ENCODE results near the gene NKIRAS2.

The NKIRAS2 gene

GRCh38 chr17:42019509-42020404, at the start of gene NKIRAS2:
Gene NKIRAS2, plus strand, starts transcription at chr17:42020090. Its CDS starts 1,488 bp downstream, at chr17:42021578.
- DNase-seq (ENCODE audit: low spot score): peak; percentile 92

- no peak for DNase-seq (ENCODE audit: low spot score)
Measured at GRCh38 chr17:41970901-41971331, 49.0 kb upstream of the NKIRAS2 start.

GRCh38 chr17:41971721-41972523, 48.0 kb upstream of the NKIRAS2 start:
- DNase-seq (ENCODE audit: low spot score): no peak

- DNase-seq (ENCODE audit: low spot score): no peak
Measured at GRCh38 chr17:41972571-41973407, 47.1 kb upstream of the NKIRAS2 start.

- DNase-seq (ENCODE audit: low spot score): no peak
Measured at GRCh38 chr17:41973408-41973811, 46.5 kb upstream of the NKIRAS2 start.

- DNase-seq (ENCODE audit: low spot score): no peak
Measured at GRCh38 chr17:41974031-41974430, 45.9 kb upstream of the NKIRAS2 start.

GRCh38 chr17:41974658-41975057, 45.2 kb upstream of the NKIRAS2 start:
- no peak for DNase-seq (ENCODE audit: low spot score)

GRCh38 chr17:41975099-41976083, 44.5 kb upstream of the NKIRAS2 start:
- DNase-seq (ENCODE audit: low spot score): no peak

- DNase-seq (ENCODE audit: low spot score): no peak
Measured at GRCh38 chr17:41976142-41976768, 43.6 kb upstream of the NKIRAS2 start.

- no peak for DNase-seq (ENCODE audit: low spot score)
Measured at GRCh38 chr17:41977991-41978390, 41.9 kb upstream of the NKIRAS2 start.

- DNase-seq (ENCODE audit: low spot score): no peak
Measured at GRCh38 chr17:41982026-41982760, 37.7 kb upstream of the NKIRAS2 start.

GRCh38 chr17:41984454-41984853, 35.4 kb upstream of the NKIRAS2 start:
- DNase-seq (ENCODE audit: low spot score): no peak

GRCh38 chr17:41985919-41986318, 34.0 kb upstream of the NKIRAS2 start:
- DNase-seq (ENCODE audit: low spot score): no peak

GRCh38 chr17:41986634-41987033, 33.3 kb upstream of the NKIRAS2 start:
- no peak for DNase-seq (ENCODE audit: low spot score)

- DNase-seq (ENCODE audit: low spot score): no peak
Measured at GRCh38 chr17:41987642-41988041, 32.2 kb upstream of the NKIRAS2 start.

GRCh38 chr17:41988418-41988817, 31.5 kb upstream of the NKIRAS2 start:
- DNase-seq (ENCODE audit: low spot score): no peak

GRCh38 chr17:41989702-41990419, 30.0 kb upstream of the NKIRAS2 start:
- DNase-seq (ENCODE audit: low spot score): no peak

GRCh38 chr17:41992576-41992975, 27.3 kb upstream of the NKIRAS2 start:
- DNase-seq (ENCODE audit: low spot score): no peak

- DNase-seq (ENCODE audit: low spot score): no peak
Measured at GRCh38 chr17:41996855-41997164, 23.1 kb upstream of the NKIRAS2 start.

Data from LoVo (cell line).